ENCODE results near the gene SGK2. TPM values are rescaled to one million over a fixed set of nuclear protein-coding genes. Genes with fewer than 3 reads are reported as not detected.

Gene SGK2
- total and polyA plus RNA-seq, 2 of the 13 experiments (the other 11 are each of a cell fraction or from before 2014, with no cell fraction given), result 6.2 to 29.4 TPM

- TF ChIP-seq HOXA9 (CRISPR knock-in tag; IDR thresholded peaks at IDR 0.05; ENCODE audit: borderline replicate concordance) (no peak), BCL6 (CRISPR knock-in tag; IDR thresholded peaks at IDR 0.05) (peak; percentile 32; the same call in 1 of the 2 replicates), ZFP36L1 (CRISPR knock-in tag; IDR thresholded peaks at IDR 0.05) (peak; percentile 64; the same call in 1 of the 2 replicates), PATZ1 (CRISPR knock-in tag; IDR thresholded peaks at IDR 0.05) (0 out of 2 replicates have a peak, but pooled peaks have one; percentile 34), TBX2 (CRISPR knock-in tag; IDR thresholded peaks at IDR 0.05; ENCODE audit: borderline replicate concordance) (peak; percentile 12; the same call in 1 of the 2 replicates), ZNF512 (CRISPR knock-in tag; IDR thresholded peaks at IDR 0.05) (no peak), ZNF326 (CRISPR knock-in tag; IDR thresholded peaks at IDR 0.05; ENCODE audit: borderline replicate concordance) (0 out of 2 replicates have a peak, but pooled peaks have one; percentile 57), KDM4B (CRISPR knock-in tag; IDR thresholded peaks at IDR 0.05) (0 out of 2 replicates have a peak, but pooled peaks have one; percentile 51), NR2F6 (IDR thresholded peaks at IDR 0.05) (peak; percentile 22; the same call in 1 of the 2 replicates), NR2F6 (CRISPR knock-in tag; IDR thresholded peaks at IDR 0.05) (no peak), SMC3 (IDR thresholded peaks at IDR 0.05; ENCODE audit: low read length) (no peak), ZFP1 (CRISPR knock-in tag; IDR thresholded peaks at IDR 0.05) (no peak), NBN (conservative IDR thresholded peaks at IDR 0.05) (no peak), FOXA3 (CRISPR knock-in tag; IDR thresholded peaks at IDR 0.05) (peak; percentile 22; the same call in 1 of the 2 replicates), RCOR2 (CRISPR knock-in tag; IDR thresholded peaks at IDR 0.05) (0 out of 2 replicates have a peak, but pooled peaks have one; percentile 17), GATAD2A (CRISPR knock-in tag; IDR thresholded peaks at IDR 0.05) (peak; percentile 36; the same call in 1 of the 2 replicates)
- TF ChIP-seq, protein P1, sequence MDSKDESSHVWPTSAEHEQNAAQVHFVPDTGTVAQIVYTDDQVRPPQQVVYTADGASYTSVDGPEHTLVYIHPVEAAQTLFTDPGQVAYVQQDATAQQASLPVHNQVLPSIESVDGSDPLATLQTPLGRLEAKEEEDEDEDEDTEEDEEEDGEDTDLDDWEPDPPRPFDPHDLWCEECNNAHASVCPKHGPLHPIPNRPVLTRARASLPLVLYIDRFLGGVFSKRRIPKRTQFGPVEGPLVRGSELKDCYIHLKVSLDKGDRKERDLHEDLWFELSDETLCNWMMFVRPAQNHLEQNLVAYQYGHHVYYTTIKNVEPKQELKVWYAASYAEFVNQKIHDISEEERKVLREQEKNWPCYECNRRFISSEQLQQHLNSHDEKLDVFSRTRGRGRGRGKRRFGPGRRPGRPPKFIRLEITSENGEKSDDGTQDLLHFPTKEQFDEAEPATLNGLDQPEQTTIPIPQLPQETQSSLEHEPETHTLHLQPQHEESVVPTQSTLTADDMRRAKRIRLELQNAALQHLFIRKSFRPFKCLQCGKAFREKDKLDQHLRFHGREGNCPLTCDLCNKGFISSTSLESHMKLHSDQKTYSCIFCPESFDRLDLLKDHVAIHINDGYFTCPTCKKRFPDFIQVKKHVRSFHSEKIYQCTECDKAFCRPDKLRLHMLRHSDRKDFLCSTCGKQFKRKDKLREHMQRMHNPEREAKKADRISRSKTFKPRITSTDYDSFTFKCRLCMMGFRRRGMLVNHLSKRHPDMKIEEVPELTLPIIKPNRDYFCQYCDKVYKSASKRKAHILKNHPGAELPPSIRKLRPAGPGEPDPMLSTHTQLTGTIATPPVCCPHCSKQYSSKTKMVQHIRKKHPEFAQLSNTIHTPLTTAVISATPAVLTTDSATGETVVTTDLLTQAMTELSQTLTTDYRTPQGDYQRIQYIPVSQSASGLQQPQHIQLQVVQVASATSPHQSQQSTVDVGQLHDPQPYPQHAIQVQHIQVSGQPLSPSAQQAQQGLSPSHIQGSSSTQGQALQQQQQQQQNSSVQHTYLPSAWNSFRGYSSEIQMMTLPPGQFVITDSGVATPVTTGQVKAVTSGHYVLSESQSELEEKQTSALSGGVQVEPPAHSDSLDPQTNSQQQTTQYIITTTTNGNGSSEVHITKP (CRISPR knock-in tag; IDR thresholded peaks at IDR 0.05; ENCODE audit: low read depth), result peak; percentile 31; the same call in 1 of the 2 replicates
- TF ChIP-seq, protein P2, sequence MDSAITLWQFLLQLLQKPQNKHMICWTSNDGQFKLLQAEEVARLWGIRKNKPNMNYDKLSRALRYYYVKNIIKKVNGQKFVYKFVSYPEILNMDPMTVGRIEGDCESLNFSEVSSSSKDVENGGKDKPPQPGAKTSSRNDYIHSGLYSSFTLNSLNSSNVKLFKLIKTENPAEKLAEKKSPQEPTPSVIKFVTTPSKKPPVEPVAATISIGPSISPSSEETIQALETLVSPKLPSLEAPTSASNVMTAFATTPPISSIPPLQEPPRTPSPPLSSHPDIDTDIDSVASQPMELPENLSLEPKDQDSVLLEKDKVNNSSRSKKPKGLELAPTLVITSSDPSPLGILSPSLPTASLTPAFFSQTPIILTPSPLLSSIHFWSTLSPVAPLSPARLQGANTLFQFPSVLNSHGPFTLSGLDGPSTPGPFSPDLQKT (CRISPR knock-in tag; IDR thresholded peaks at IDR 0.05; ENCODE audit: borderline replicate concordance), result no peak
- TF ChIP-seq, protein P3, sequence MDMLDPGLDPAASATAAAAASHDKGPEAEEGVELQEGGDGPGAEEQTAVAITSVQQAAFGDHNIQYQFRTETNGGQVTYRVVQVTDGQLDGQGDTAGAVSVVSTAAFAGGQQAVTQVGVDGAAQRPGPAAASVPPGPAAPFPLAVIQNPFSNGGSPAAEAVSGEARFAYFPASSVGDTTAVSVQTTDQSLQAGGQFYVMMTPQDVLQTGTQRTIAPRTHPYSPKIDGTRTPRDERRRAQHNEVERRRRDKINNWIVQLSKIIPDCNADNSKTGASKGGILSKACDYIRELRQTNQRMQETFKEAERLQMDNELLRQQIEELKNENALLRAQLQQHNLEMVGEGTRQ (IDR thresholded peaks at IDR 0.05; ENCODE audit: low read depth, low read length), result no peak
- TF ChIP-seq, protein P3 (CRISPR knock-in tag; IDR thresholded peaks at IDR 0.05; ENCODE audit: borderline replicate concordance), result peak; percentile 55; the same call in 1 of the 2 replicates
Measured at GRCh38 chr20:43584448-43585136, 25.8 kb downstream of the SGK2 start (continued).

All from HepG2 (cell line).